Fibroblast of lung (primary cell): ENCODE measurements around the gene PKD2L1. TPM values are rescaled to one million over a fixed set of nuclear protein-coding genes. Genes with fewer than 3 reads are reported as not detected.

Source experiments
- DNase-seq, 2 donors: peaks; one replicate each; pipeline versions ENCODE4 v3.0.0 to v3.0.0-alpha.2; 2010; ENCODE audit warnings: low read depth in 2 of 2
- H2AFZ ChIP-seq: 2 replicates; pipeline ENCODE4 v1.5.1; 2012; ENCODE audit warnings: low read length, control low read depth, inconsistent platforms
- H3K27ac ChIP-seq: 2 replicates; pipeline ENCODE4 v1.5.1; 2011; ENCODE audit warnings: low read length, control low read depth; ENCODE audit not compliant: insufficient read depth
- H3K27me3 ChIP-seq: 2 replicates; pipeline ENCODE4 v1.5.1; 2011; ENCODE audit warnings: mild to moderate bottlenecking, low read length; ENCODE audit not compliant: control insufficient read depth, insufficient read depth
- H3K36me3 ChIP-seq: 2 replicates; pipeline ENCODE4 v1.5.1; 2011; ENCODE audit warnings: low read length; ENCODE audit not compliant: control insufficient read depth, insufficient read depth
- H3K4me1 ChIP-seq: 2 replicates; pipeline ENCODE4 v1.5.1; 2011; ENCODE audit warnings: low read length; ENCODE audit not compliant: control insufficient read depth, insufficient read depth; ENCODE audit errors: extremely low read depth
- H3K4me2 ChIP-seq: 2 replicates; pipeline ENCODE4 v1.5.1; 2011; ENCODE audit warnings: low read length, control low read depth; ENCODE audit not compliant: insufficient read depth; ENCODE audit errors: extremely low read depth
- H3K4me3 ChIP-seq, 4 experiments: fragments of 200-600 bp in 1 of 4; sonication (generic) in 1 of 4; replicated peaks in 1 of 4; 2 replicates each; pipeline ENCODE4 v1.5.1; 2011 to 2016; ENCODE audit warnings: low read length in 4 of 4, low read depth in 3 of 4, mild to moderate bottlenecking in 3 of 4, control low read depth in 2 of 4, inconsistent platforms in 1 of 4, mixed read lengths in 1 of 4; ENCODE audit not compliant: insufficient read depth in 1 of 4; ENCODE audit errors: control extremely low read depth in 1 of 4
- H3K79me2 ChIP-seq: 2 replicates; pipeline ENCODE4 v1.5.1; 2012; ENCODE audit warnings: mild to moderate bottlenecking, low read length, inconsistent platforms; ENCODE audit not compliant: control insufficient read depth, insufficient read depth
- H3K9ac ChIP-seq: 2 replicates; pipeline ENCODE4 v1.5.1; 2011; ENCODE audit warnings: mild to moderate bottlenecking, low read length, control low read depth; ENCODE audit not compliant: insufficient read depth
- H3K9me3 ChIP-seq: 2 replicates; pipeline ENCODE4 v1.5.1; 2012; ENCODE audit warnings: low read depth, low read length; ENCODE audit not compliant: control insufficient read depth, insufficient read depth
- H4K20me1 ChIP-seq: 2 replicates; pipeline ENCODE4 v1.5.1; 2011; ENCODE audit warnings: low read length; ENCODE audit not compliant: control insufficient read depth, insufficient read depth; ENCODE audit errors: extremely low read depth
- CTCF ChIP-seq, 2 donors: IDR thresholded peaks in 1 of 2; conservative IDR thresholded peaks in 1 of 2; 1 replicate in 1 of 2; 2 replicates in 1 of 2; pipeline ENCODE4 v1.5.1; 2011 to 2012; ENCODE audit warnings: low read length in 2 of 2, control low read depth in 1 of 2, inconsistent platforms in 1 of 2, low read depth in 1 of 2, mild to moderate bottlenecking in 1 of 2
- EZH2 ChIP-seq: IDR thresholded peaks from 2 replicates; pipeline ENCODE4 v1.5.1; 2012; ENCODE audit warnings: low read length, control low read depth, mild to moderate bottlenecking; ENCODE audit errors: missing control alignments
- polyA plus RNA-seq, 2 donors: library from polyadenylated mRNA; depleted of rRNA in 1 of 2; stranded (reverse) in 1 of 2; unstranded in 1 of 2; fragments of >200 nt; gene quantifications; 2 replicates each; pipeline ENCODE4 v1.2.1, GENCODE V29; 2011 to 2012; ENCODE audit warnings: missing spikeins in 1 of 2
- total RNA-seq: library from RNA; depleted of rRNA; stranded (reverse); fragments of >200 nt; gene quantifications from 2 replicates; pipeline ENCODE4 v1.2.1, GENCODE V29; 2014

Gene PKD2L1
- total and polyA plus RNA-seq, 2 donors (not counting 1 experiment from before 2014, with no cell fraction given), result not detected

GRCh38 chr10:100318207-100318606, 11.8 kb downstream of the PKD2L1 start:
- Histone ChIP-seq H3K79me2 (no peaks in the 10 kb centered on the region), H4K20me1 (no peaks in the 10 kb centered on the region), H3K27ac (no peak overlapping the region), H3K4me1 (no peaks in the 10 kb centered on the region), H3K27me3 (peaks cover 8% of the 10 kb centered on the region), H3K36me3 (no peaks in the 10 kb centered on the region), H3K4me2 (no peak overlapping the region), H2AFZ (no peak overlapping the region), H3K9ac (no peak overlapping the region), H3K9me3 (no peaks in the 10 kb centered on the region), H3K4me3 (no peak overlapping the region)
- TF ChIP-seq CTCF (conservative IDR thresholded peaks at IDR 0.05 in 1 of 2, IDR thresholded peaks at IDR 0.05 in 1 of 2; ENCODE audit: low read depth in 1 of 2, low read length in 2 of 2), result no peak
- no peak for TF ChIP-seq EZH2
- no peak for DNase-seq

- Histone ChIP-seq H3K4me2 (no peak overlapping the region), H3K79me2 (no peaks in the 10 kb centered on the region), H3K27me3 (peaks cover 24% of the 10 kb centered on the region), H2AFZ (no peak overlapping the region), H3K9me3 (no peaks in the 10 kb centered on the region), H4K20me1 (no peaks in the 10 kb centered on the region), H3K36me3 (no peaks in the 10 kb centered on the region), H3K9ac (no peak overlapping the region), H3K4me1 (no peaks in the 10 kb centered on the region), H3K27ac (no peak overlapping the region), H3K4me3 (no peak overlapping the region)
- TF ChIP-seq CTCF (conservative IDR thresholded peaks at IDR 0.05 in 1 of 2, IDR thresholded peaks at IDR 0.05 in 1 of 2; ENCODE audit: low read depth in 1 of 2, low read length in 2 of 2), result no peak
- no peak for TF ChIP-seq EZH2
- no peak for DNase-seq
Observed at GRCh38 chr10:100315615-100316014, 14.4 kb downstream of the PKD2L1 start.

- Histone ChIP-seq H3K4me2 (no peak overlapping the region), H2AFZ (no peak overlapping the region), H3K4me3 (no peak overlapping the region), H3K4me1 (no peaks in the 10 kb centered on the region), H3K9ac (no peak overlapping the region), H3K9me3 (no peaks in the 10 kb centered on the region), H4K20me1 (no peaks in the 10 kb centered on the region), H3K79me2 (no peaks in the 10 kb centered on the region), H3K36me3 (no peaks in the 10 kb centered on the region), H3K27ac (no peak overlapping the region), H3K27me3 (peaks cover 29% of the 10 kb centered on the region)
- TF ChIP-seq EZH2 (no peak), CTCF (conservative IDR thresholded peaks at IDR 0.05 in 1 of 2, IDR thresholded peaks at IDR 0.05 in 1 of 2; ENCODE audit: low read depth in 1 of 2, low read length in 2 of 2) (no peak)
- no peak for DNase-seq
Observed at GRCh38 chr10:100311298-100311697, 18.7 kb downstream of the PKD2L1 start.
